IPS-20b (cell line): ENCODE results near the gene RGMA.
"Not testable (repeated sequence)": the region's sequence is repeated elsewhere in the genome, so short reads cannot be mapped to it uniquely, and the experiment has no call there.

Experiments
- H3K27ac ChIP-seq: one replicate; pipeline ENCODE4 v1.5.1; 2013; ENCODE audit warnings: low read length
- H3K27me3 ChIP-seq: 2 replicates; pipeline ENCODE4 v1.6.1; 2013; ENCODE audit warnings: mild to moderate bottlenecking, low read length, inconsistent platforms; ENCODE audit not compliant: insufficient read depth
- H3K36me3 ChIP-seq: 2 replicates; pipeline ENCODE4 v1.6.1; 2013; ENCODE audit warnings: low read depth, mild to moderate bottlenecking, inconsistent platforms, low read length, moderate library complexity; ENCODE audit not compliant: insufficient read depth
- H3K4me1 ChIP-seq: 2 replicates; pipeline ENCODE4 v1.6.1; 2013; ENCODE audit warnings: mild to moderate bottlenecking, control low read depth, inconsistent platforms, low read length, moderate library complexity; ENCODE audit not compliant: insufficient read depth
- H3K4me3 ChIP-seq: 2 replicates; pipeline ENCODE4 v1.5.1; 2013; ENCODE audit warnings: mild to moderate bottlenecking, low read length, inconsistent platforms
- H3K9ac ChIP-seq: 2 replicates; pipeline ENCODE4 v1.6.1; 2013; ENCODE audit warnings: low read depth, mild to moderate bottlenecking, inconsistent platforms, low read length, moderate library complexity
- H3K9me3 ChIP-seq: 2 replicates; pipeline ENCODE4 v1.6.1; 2013; ENCODE audit warnings: mild to moderate bottlenecking, low read depth, low read length, inconsistent platforms; ENCODE audit not compliant: insufficient read depth

The RGMA gene

DNA sequence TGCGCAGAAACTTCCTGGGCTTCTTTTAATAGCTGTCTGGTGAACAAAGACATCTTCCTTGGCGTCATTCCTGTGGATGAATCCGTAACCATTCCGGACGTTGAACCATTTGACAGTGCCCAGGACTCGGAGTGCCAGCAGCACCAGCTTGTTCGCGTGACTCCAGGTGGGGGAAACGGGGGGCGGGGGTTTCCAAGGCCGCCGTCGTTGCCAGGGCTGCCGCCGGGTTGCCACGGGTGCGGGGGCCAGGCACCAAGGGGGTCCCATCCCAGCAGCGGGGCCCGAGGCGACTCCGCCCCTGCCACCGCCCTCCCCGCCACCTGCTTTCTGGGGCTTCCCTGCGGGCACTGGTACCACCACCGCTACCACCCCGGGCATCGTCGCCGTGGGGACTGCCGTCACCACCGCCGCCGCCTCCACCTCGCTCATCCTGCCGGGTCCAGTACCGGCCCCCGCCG lies 22.8 kb downstream of the RGMA start:
- Histone ChIP-seq H3K27ac (no peak overlapping the region), H3K27me3 (no peaks in the 10 kb centered on the region), H3K9me3 (no peaks in the 10 kb centered on the region), H3K9ac (no peak overlapping the region), H3K4me3 (no peak overlapping the region), H3K4me1 (peaks cover 52% of the 10 kb centered on the region), H3K36me3 (peaks cover 58% of the 10 kb centered on the region)

DNA sequence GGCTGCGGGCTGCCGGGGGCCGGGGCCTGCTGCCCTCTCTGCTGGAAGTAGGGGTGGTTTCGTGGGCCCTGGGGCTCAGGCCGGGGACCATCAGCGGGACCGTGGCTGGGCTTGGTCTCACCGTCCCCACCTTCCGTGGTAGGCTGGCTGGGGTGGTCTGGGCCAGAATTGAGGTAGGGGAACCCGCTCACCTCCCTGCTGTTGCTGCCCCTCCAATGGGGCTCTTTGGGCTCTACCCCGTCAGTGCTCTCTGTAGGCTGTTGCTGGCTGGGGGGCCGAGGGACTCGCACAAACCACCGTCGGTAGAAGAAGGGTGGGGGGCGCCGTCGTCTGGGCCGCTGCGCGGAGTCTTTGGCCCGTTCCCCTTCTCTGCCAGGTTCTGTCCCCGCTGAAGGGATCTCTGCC lies 23.4 kb downstream of the RGMA start:
- Histone ChIP-seq H3K9me3 (no peaks in the 10 kb centered on the region), H3K36me3 (peaks cover 56% of the 10 kb centered on the region), H3K4me3 (no peak overlapping the region), H3K27ac (no peak overlapping the region), H3K4me1 (peaks cover 52% of the 10 kb centered on the region), H3K9ac (no peak overlapping the region), H3K27me3 (no peaks in the 10 kb centered on the region)

DNA sequence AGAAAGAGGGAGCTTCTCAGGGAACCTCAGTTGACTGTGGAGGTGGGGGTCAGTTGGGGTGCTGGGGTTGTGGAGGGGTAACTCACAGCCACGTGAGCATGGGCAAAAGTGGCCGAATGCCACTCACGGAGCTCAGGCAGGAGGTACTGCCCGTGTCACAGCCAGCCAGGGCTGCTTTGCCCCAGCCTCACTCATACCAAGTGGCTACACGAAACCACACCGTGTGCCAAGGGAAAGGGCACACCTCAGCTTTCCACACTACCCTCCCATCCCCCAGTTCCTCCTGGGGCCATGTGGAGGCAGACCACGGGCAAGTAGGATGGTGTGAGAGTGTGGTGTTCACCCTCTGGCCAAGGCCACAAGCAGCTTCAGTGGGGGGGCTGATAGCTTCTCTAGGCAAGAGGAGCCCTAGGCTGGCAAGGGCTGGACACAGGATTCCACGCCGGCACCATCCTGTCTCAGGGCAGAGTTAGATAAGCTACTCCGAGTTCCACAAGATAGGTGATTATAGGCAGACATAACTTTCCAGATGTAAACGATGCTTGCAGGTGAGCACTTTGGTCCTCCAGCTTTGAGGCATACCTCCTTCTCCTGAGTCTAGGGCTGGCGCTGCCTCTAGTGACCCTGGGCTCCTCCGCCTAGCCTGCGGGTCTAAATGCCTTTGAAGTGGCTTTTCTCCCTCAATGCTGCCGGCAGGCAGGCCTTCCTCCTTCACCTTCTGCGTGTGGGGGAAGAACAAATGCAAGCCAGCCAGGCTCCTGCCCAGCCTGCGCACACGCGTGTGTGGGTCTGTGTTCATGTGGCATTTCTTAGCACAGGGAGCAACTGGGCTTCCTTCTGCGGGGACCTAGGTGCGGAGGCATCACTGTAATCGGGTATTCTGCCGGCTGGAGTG lies 25.0 kb downstream of the RGMA start:
- Histone ChIP-seq H3K9ac (peak overlapping the region; percentile 52; the same call in 1 of the 2 replicates), H3K4me1 (peaks cover 52% of the 10 kb centered on the region; the same call in 1 of the 2 replicates), H3K27ac (peak overlapping the region; percentile 31)

DNA sequence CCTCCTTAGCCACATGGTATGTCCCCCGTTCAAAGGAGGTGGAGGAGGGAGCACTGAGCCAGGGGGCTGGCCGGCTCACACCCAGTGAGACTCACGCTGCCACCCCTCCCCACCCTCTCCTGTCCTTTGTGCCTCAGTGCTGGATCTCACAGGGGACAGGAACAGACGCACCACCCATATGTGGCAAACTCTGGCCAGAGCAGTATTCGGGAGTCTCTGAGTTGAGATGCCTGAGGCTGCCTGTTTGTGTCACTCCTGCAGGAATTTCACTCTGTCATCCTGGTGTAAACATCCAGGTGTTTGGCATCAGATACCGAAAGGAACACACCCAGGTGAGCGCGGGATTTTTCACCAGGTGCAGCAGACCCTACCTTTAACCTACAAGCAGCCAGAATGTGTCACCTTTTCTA lies 25.7 kb downstream of the RGMA start:
- H3K4me1 ChIP-seq = peaks cover 47% of the 10 kb centered on the region; the same call in 1 of the 2 replicates
- peak overlapping the region; percentile 31 for H3K27ac ChIP-seq
- no peaks in the 10 kb centered on the region for H3K27me3 ChIP-seq
- no peaks in the 10 kb centered on the region for H3K9me3 ChIP-seq
- no peak overlapping the region for H3K4me3 ChIP-seq
- H3K9ac ChIP-seq = peak overlapping the region; percentile 52; the same call in 1 of the 2 replicates
- H3K36me3 ChIP-seq = peaks cover 39% of the 10 kb centered on the region

More for the DNA sequence above, 25.0 kb downstream of the RGMA start:
- H3K4me3 ChIP-seq = no peak overlapping the region
- H3K27me3 ChIP-seq = no peaks in the 10 kb centered on the region
- H3K36me3 ChIP-seq = peaks cover 42% of the 10 kb centered on the region
- H3K9me3 ChIP-seq = no peaks in the 10 kb centered on the region

DNA sequence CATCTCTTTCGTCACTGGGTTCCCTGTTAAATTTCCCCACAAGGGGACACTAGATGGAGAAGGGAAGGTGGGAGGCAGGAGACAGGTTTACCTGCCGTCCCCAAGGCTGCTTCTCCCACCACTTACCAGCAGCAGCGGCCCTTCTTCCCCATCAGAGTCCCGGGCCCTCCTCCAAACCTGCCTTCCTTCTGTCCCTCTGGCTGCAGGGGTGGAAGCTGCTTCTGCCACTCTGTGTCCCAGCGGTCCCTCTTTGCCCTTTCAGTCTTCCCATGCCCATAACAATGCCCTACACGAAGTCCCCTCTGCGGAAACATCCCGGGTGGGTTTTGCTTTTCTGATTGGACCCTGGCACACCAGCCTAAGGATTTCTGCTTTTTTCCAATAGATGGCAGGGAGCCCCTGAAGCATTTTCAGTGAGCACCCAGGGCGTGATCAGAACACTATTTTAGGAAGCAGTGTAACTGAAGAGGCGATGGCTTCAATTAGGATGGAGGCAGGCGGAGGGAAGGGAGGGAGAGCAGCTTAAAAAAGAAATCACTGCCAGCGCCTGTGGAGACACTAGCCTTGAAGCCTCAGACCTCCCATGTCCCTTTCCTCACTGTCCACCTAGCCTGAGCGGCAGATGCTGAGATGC lies 26.3 kb downstream of the RGMA start:
- peak overlapping the region; percentile 30; the same call in 1 of the 2 replicates for H3K4me3 ChIP-seq
- H3K27ac ChIP-seq = peak overlapping the region; percentile 78
- H3K36me3 ChIP-seq = peaks cover 44% of the 10 kb centered on the region
- H3K4me1 ChIP-seq = peaks cover 47% of the 10 kb centered on the region; the same call in 1 of the 2 replicates
- not testable (repeated sequence) for H3K9me3 ChIP-seq, H3K27me3 ChIP-seq
- peak overlapping the region; percentile 60; the same call in 1 of the 2 replicates for H3K9ac ChIP-seq

DNA sequence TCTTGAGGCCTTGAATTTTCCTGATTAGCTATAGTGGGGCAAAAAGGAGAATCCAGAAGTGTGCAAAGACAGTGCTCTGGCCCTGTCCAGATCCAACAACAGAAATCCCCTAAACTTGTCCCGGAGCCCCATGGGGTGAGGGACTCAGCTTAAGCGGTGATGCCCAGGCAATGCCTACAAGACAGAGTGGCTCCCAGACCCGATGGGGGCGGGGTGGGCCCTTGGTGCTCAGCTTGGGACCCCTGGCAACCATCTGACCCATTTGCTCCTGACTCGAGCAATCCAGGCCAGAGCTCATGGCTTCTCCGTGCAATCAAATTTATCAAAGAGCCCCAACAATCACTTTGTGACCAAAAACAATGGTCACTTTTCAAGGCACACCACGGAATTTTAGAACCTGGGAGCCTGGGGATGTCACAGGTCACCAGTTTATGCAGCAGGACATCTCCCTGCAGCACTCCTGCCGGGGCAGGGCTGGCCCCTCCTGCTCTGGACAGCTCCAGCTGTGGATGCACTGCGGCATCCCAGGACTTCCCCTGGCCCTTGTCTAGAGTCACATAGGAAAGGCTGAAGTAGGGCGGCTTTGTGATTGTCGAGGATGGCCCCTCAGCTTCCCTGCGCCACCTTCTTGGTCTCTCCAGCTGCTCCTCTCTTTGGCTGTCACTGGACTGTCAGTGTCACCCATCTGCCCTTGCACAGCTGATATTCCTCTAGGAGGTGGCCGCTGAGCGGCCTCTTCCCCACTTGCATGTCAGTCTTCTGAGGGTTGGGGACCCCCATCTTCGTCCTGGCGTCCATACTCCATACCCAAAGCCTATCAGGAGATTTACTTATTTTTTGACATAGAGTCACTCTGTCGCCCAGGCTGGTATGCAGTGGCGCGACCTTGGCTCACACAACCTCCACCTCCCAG lies 28.4 kb downstream of the RGMA start:
- peaks cover 47% of the 10 kb centered on the region; the same call in 1 of the 2 replicates for H3K4me1 ChIP-seq

DNA sequence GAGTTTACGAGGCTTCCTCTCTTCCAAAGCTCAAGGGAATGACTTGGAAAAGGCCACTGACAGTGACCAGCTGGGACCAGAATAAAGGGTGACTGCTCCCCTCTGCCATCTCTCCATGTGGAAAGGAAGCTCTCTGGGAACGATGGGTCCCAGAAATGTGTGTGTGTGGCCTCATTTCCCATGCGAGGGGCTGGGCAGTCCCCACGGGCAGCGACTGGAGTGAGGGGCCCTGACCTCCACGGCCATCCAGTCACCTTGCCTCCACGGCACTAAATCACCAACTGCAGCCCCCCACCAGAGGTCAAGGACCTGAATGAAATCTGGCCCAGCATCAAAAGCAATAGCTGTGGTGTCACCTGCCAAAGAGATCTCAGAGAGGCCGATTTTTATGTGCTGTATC lies 29.6 kb downstream of the RGMA start:
- Histone ChIP-seq H3K27ac (peak overlapping the region; percentile 8), H3K36me3 (peaks cover 46% of the 10 kb centered on the region), H3K9ac (peak overlapping the region; percentile 42; the same call in 1 of the 2 replicates), H3K9me3 (no peaks in the 10 kb centered on the region), H3K4me3 (no peak overlapping the region), H3K4me1 (peaks cover 47% of the 10 kb centered on the region; the same call in 1 of the 2 replicates), H3K27me3 (no peaks in the 10 kb centered on the region)

More for the DNA sequence above, 28.4 kb downstream of the RGMA start:
- no peaks in the 10 kb centered on the region for H3K9me3 ChIP-seq
- H3K36me3 ChIP-seq = peaks cover 46% of the 10 kb centered on the region
- H3K27me3 ChIP-seq = no peaks in the 10 kb centered on the region
- peak overlapping the region; percentile 72 for H3K27ac ChIP-seq
- peak overlapping the region; percentile 71; the same call in 1 of the 2 replicates for H3K9ac ChIP-seq
- H3K4me3 ChIP-seq = peak overlapping the region; percentile 51; the same call in 1 of the 2 replicates

DNA sequence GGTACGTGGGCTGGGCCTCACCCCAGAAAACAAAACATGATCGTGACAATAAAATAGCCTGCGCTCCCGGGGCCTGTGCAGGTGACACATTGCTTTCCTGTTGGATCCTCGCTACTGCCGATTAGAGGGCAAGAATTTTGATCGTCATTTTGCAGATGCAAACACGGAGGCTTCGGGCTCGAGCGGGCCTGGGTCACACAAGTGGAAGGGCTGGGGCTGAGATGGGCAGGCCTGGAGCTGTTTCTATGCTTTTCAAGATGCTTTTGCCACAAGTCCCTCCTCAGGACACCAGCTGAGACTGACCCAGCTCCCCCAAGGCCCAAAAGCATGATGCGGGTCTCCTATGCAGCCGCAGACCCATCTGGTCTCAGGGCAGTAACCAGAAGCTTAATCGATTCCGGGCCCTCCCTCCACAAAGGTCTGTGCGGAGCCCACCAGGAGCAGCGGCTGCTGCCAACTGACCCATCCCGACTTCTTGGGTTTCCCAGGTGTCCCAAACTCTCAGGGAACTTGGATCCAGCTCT lies 30.0 kb downstream of the RGMA start:
- no peaks in the 10 kb centered on the region for H3K9me3 ChIP-seq
- peak overlapping the region; percentile 42; the same call in 1 of the 2 replicates for H3K9ac ChIP-seq
- no peak overlapping the region for H3K4me3 ChIP-seq
- H3K36me3 ChIP-seq = peaks cover 41% of the 10 kb centered on the region
- H3K27me3 ChIP-seq = no peaks in the 10 kb centered on the region
- no peak overlapping the region for H3K27ac ChIP-seq
- peaks cover 42% of the 10 kb centered on the region; the same call in 1 of the 2 replicates for H3K4me1 ChIP-seq

DNA sequence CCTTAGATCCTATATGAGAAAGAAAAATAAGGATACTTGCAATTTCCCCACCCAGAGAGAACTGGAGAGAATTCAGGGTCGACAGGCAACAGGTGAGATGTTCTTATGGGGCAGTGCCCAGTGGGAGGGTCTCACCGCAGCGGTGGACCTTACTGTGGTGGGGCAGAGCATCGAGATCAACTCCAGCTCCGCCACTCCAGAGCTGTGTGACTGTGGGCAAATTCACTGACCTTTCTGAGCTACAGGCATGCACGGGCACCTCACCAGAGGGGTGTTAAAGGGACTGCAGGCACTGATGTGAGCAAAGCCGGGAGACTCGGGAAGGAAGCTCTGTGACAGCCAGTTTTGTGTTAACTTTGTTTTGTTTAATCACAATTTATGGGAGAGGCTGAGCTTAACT lies 30.9 kb downstream of the RGMA start:
- peaks cover 42% of the 10 kb centered on the region for H3K36me3 ChIP-seq
- no peak overlapping the region for H3K4me3 ChIP-seq
- no peaks in the 10 kb centered on the region for H3K27me3 ChIP-seq
- H3K9ac ChIP-seq = no peak overlapping the region
- H3K4me1 ChIP-seq = peaks cover 34% of the 10 kb centered on the region; the same call in 1 of the 2 replicates
- H3K9me3 ChIP-seq = no peaks in the 10 kb centered on the region
- H3K27ac ChIP-seq = no peak overlapping the region

DNA sequence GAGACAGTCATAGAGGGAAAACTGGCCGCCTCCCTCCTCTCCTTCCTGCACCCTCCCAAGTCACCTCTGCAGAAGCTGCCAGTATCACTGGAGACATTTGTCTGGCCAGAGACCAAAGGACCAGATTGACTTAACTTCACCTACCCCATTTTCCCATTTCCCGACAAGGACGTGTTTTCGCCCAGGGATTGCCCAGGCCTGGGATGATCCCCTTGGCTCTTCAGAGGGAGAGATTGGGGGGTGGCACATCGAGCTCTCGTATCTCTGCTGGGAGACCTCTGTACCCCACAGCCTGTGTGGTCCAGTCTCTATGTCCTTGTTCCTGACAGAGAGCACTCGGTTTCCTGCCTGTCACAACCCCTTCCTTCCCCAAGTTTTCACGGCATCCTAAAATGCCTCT lies 31.4 kb downstream of the RGMA start:
- H3K9me3 ChIP-seq = no peaks in the 10 kb centered on the region
- no peak overlapping the region for H3K27ac ChIP-seq
- H3K36me3 ChIP-seq = peaks cover 44% of the 10 kb centered on the region
- H3K4me3 ChIP-seq = no peak overlapping the region
- H3K4me1 ChIP-seq = peaks cover 29% of the 10 kb centered on the region; the same call in 1 of the 2 replicates
- H3K27me3 ChIP-seq = no peaks in the 10 kb centered on the region
- no peak overlapping the region for H3K9ac ChIP-seq
